OCI-LY7 (cell line): Measurements from ENCODE around the gene PADI6.

Experiments
- EZH2phosphoT487 ChIP-seq: fragments of 200-600 bp; sonication (generic); IDR thresholded peaks from 2 replicates; pipeline ENCODE4 v1.6.1; 2018; ENCODE audit warnings: low read depth, borderline replicate concordance, mild to moderate bottlenecking, mixed run types, antibody characterized with exemption, low read length, moderate library complexity, mixed read lengths
- TF ChIP-seq, protein P1 (sequence below): fragments of 200-600 bp; sonication (generic); conservative IDR thresholded peaks from 2 replicates; pipeline ENCODE4 v1.5.1; 2014; ENCODE audit warnings: mild to moderate bottlenecking, antibody characterized with exemption, low read length, moderate library complexity, mixed read lengths

DNA sequence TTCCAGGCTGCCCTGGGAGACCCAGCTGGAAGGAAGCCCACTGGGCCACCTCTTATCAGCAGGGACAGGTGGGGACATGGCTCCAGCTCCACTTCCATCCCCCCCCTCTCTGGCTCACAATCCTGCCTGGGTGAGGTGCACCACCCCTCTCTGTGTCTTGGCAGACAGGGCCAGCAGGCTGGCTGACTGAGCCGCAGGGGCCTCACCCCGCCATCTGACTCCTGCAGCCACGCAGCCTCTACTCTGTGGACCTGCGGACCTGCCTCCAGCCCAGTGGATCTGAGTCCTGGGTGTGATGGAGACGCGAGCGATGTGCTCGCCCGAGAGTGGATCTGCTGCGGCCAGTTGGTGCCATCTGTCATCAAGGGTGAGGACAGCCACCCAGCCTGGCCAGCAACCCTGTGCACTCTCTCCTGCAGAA is 37.4 kb downstream of the PADI6 start:
- TF ChIP-seq, protein P1, sequence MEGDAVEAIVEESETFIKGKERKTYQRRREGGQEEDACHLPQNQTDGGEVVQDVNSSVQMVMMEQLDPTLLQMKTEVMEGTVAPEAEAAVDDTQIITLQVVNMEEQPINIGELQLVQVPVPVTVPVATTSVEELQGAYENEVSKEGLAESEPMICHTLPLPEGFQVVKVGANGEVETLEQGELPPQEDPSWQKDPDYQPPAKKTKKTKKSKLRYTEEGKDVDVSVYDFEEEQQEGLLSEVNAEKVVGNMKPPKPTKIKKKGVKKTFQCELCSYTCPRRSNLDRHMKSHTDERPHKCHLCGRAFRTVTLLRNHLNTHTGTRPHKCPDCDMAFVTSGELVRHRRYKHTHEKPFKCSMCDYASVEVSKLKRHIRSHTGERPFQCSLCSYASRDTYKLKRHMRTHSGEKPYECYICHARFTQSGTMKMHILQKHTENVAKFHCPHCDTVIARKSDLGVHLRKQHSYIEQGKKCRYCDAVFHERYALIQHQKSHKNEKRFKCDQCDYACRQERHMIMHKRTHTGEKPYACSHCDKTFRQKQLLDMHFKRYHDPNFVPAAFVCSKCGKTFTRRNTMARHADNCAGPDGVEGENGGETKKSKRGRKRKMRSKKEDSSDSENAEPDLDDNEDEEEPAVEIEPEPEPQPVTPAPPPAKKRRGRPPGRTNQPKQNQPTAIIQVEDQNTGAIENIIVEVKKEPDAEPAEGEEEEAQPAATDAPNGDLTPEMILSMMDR: no peak
- no peak for TF ChIP-seq EZH2phosphoT487
